ENCODE data around the gene SCGN. TPM values are rescaled to one million over a fixed set of nuclear protein-coding genes. Genes with fewer than 3 reads are reported as not detected.

The SCGN gene
- polyA plus RNA-seq, 3 donors: 0.77 to 16.8 (median 1.8) TPM

- H3K27ac ChIP-seq (ENCODE audit: low read depth, low read length): no peak overlapping the region
- 16 to 79% (median 55%) methylated on average over 1 of the region's 1 CpG for WGBS, 3 donors
These were observed 19.6 kb downstream of the SCGN start for GRCh38 chr6:25671652-25672051.

GRCh38 chr6:25675167-25675566 lies 23.2 kb downstream of the SCGN start:
- WGBS, 3 donors: 45 to 70% (median 67%) methylated on average over 5 of the region's 5 CpGs
- H3K27ac ChIP-seq (ENCODE audit: low read depth, low read length): no peak overlapping the region

- WGBS, 3 donors: 62 to 87% (median 79%) methylated on average over 5 of the region's 5 CpGs
- no peak overlapping the region for H3K27ac ChIP-seq (ENCODE audit: low read depth, low read length)
These were observed 24.8 kb downstream of the SCGN start for GRCh38 chr6:25676775-25677174.

GRCh38 chr6:25681848-25682247 lies 29.8 kb downstream of the SCGN start:
- 66 to 76% (median 70%) methylated on average over 3 of the region's 3 CpGs for WGBS, 3 donors
- no peak overlapping the region for H3K27ac ChIP-seq (ENCODE audit: low read depth, low read length)

GRCh38 chr6:25682324-25682723 lies 30.3 kb downstream of the SCGN start:
- WGBS, 3 donors: 69 to 72% (median 71%) methylated on average over 4 of the region's 4 CpGs
- H3K27ac ChIP-seq (ENCODE audit: low read depth, low read length): no peak overlapping the region

GRCh38 chr6:25684565-25684964 lies 32.5 kb downstream of the SCGN start:
- 54 to 67% (median 62%) methylated on average over 2 of the region's 2 CpGs for WGBS, 3 donors
- no peak overlapping the region for H3K27ac ChIP-seq (ENCODE audit: low read depth, low read length)

GRCh38 chr6:25685251-25685650 lies 33.2 kb downstream of the SCGN start:
- no peak overlapping the region for H3K27ac ChIP-seq (ENCODE audit: low read depth, low read length)
- 50 to 71% (median 65%) methylated on average over 1 of the region's 1 CpG for WGBS, 3 donors

GRCh38 chr6:25685896-25686295 lies 33.9 kb downstream of the SCGN start:
- WGBS, 3 donors: 74 to 91% (median 81%) methylated on average over 5 of the region's 5 CpGs
- no peak overlapping the region for H3K27ac ChIP-seq (ENCODE audit: low read depth, low read length)

- H3K27ac ChIP-seq (ENCODE audit: low read depth, low read length): no peak overlapping the region
These were observed 34.8 kb downstream of the SCGN start for GRCh38 chr6:25686856-25687255.

GRCh38 chr6:25689966-25690365 lies 38.0 kb downstream of the SCGN start:
- H3K27ac ChIP-seq (ENCODE audit: low read depth, low read length): no peak overlapping the region
- WGBS, 3 donors: 62 to 73% (median 65%) methylated on average over 1 of the region's 1 CpG

GRCh38 chr6:25691894-25692293 lies 39.9 kb downstream of the SCGN start:
- H3K27ac ChIP-seq (ENCODE audit: low read depth, low read length): no peak overlapping the region
- WGBS, 3 donors: 79 to 88% (median 81%) methylated on average over 3 of the region's 3 CpGs

GRCh38 chr6:25692472-25692871 lies 40.5 kb downstream of the SCGN start:
- 64 to 77% (median 71%) methylated on average over 3 of the region's 3 CpGs for WGBS, 3 donors

GRCh38 chr6:25694366-25694765 lies 42.4 kb downstream of the SCGN start:
- H3K27ac ChIP-seq (ENCODE audit: low read depth, low read length): no peak overlapping the region
- WGBS, 3 donors: 69 to 84% (median 75%) methylated on average over 4 of the region's 4 CpGs

More at GRCh38 chr6:25692472-25692871, 40.5 kb downstream of the SCGN start:
- no peak overlapping the region for H3K27ac ChIP-seq (ENCODE audit: low read depth, low read length)

GRCh38 chr6:25695671-25696070 lies 43.7 kb downstream of the SCGN start:
- no peak overlapping the region for H3K27ac ChIP-seq (ENCODE audit: low read depth, low read length)
- 77 to 89% (median 78%) methylated on average over 2 of the region's 2 CpGs for WGBS, 3 donors

GRCh38 chr6:25697537-25698340 lies 45.7 kb downstream of the SCGN start:
- 52 to 76% (median 54%) methylated on average over 1 of the region's 1 CpG for WGBS, 3 donors
- H3K27ac ChIP-seq (ENCODE audit: low read depth, low read length): no peak overlapping the region

GRCh38 chr6:25698631-25699030 lies 46.6 kb downstream of the SCGN start:
- H3K27ac ChIP-seq (ENCODE audit: low read depth, low read length): no peak overlapping the region
- 33 to 55% (median 44%) methylated on average over 3 of the region's 3 CpGs for WGBS, 3 donors

GRCh38 chr6:25699649-25700048 lies 47.6 kb downstream of the SCGN start:
- WGBS, 3 donors: 93 to 99% (median 96%) methylated on average over 4 of the region's 4 CpGs
- H3K27ac ChIP-seq (ENCODE audit: low read depth, low read length): no peak overlapping the region

- 65 to 95% (median 68%) methylated on average over 2 of the region's 2 CpGs for WGBS, 3 donors
These were observed 48.7 kb downstream of the SCGN start for GRCh38 chr6:25700761-25701160.

GRCh38 chr6:25701807-25702206 lies 49.8 kb downstream of the SCGN start:
- WGBS, 3 donors: 83 to 90% (median 84%) methylated on average over 3 of the region's 3 CpGs
- no peak overlapping the region for H3K27ac ChIP-seq (ENCODE audit: low read depth, low read length)

More at GRCh38 chr6:25700761-25701160, 48.7 kb downstream of the SCGN start:
- H3K27ac ChIP-seq (ENCODE audit: low read depth, low read length): no peak overlapping the region

GRCh38 chr6:25703005-25703404 lies 51.0 kb downstream of the SCGN start:
- no peak overlapping the region for H3K27ac ChIP-seq (ENCODE audit: low read depth, low read length)
- 67 to 82% (median 78%) methylated on average over 3 of the region's 3 CpGs for WGBS, 3 donors

Data from adipose tissue (tissue), 3 donors.